Karpas-422 (cell line): ENCODE measurements around the gene NLGN1. TPM values are rescaled to one million over a fixed set of nuclear protein-coding genes. Genes with fewer than 3 reads are reported as not detected.
"Not testable (repeated sequence)": the region's sequence is repeated elsewhere in the genome, so short reads cannot be mapped to it uniquely, and the experiment has no call there.

Source experiments
- DNase-seq: peaks from one replicate; pipeline ENCODE4 v3.0.0-alpha.2; 2015
- H2AFZ ChIP-seq: fragments of 200-600 bp; sonication (generic); 2 replicates; pipeline ENCODE4 v1.6.1; 2014; ENCODE audit warnings: antibody characterized with exemption, low read length, mixed read lengths
- H3K27ac ChIP-seq: fragments of 200-600 bp; sonication (generic); 2 replicates; pipeline ENCODE4 v1.5.1; 2014; ENCODE audit warnings: mild to moderate bottlenecking, low read length, moderate library complexity
- H3K27me3 ChIP-seq: fragments of 200-600 bp; sonication (generic); 2 replicates; pipeline ENCODE4 v1.6.1; 2014; ENCODE audit warnings: low read length, mixed read lengths
- H3K36me3 ChIP-seq: fragments of 200-600 bp; sonication (generic); 2 replicates; pipeline ENCODE4 v1.6.1; 2014; ENCODE audit warnings: low read length, mixed read lengths; ENCODE audit not compliant: insufficient read depth
- H3K4me1 ChIP-seq: fragments of 200-600 bp; sonication (generic); 2 replicates; pipeline ENCODE4 v1.6.1; 2014; ENCODE audit warnings: mild to moderate bottlenecking, low read length, mixed read lengths
- H3K4me2 ChIP-seq: fragments of 200-600 bp; sonication (generic); 2 replicates; pipeline ENCODE4 v1.6.1; 2014; ENCODE audit warnings: low read length, low read depth, mild to moderate bottlenecking; ENCODE audit not compliant: poor library complexity, severe bottlenecking
- H3K4me3 ChIP-seq: fragments of 200-600 bp; sonication (generic); 2 replicates; pipeline ENCODE4 v1.5.1; 2014; ENCODE audit warnings: mild to moderate bottlenecking, antibody characterized with exemption, low read length, mixed read lengths
- H3K79me2 ChIP-seq: fragments of 200-600 bp; sonication (generic); 2 replicates; pipeline ENCODE4 v1.6.1; 2014; ENCODE audit warnings: mild to moderate bottlenecking, low read length, mixed read lengths
- H3K9ac ChIP-seq: fragments of 200-600 bp; sonication (generic); 2 replicates; pipeline ENCODE4 v1.6.0; 2014; ENCODE audit warnings: low read length
- H3K9me2 ChIP-seq: fragments of 200-600 bp; sonication (generic), shearing (Covaris generic); replicated peaks from 2 replicates; pipeline ENCODE4 v1.6.0; 2014; ENCODE audit warnings: mild to moderate bottlenecking, low read length, moderate library complexity; ENCODE audit not compliant: insufficient read depth
- H3K9me3 ChIP-seq: fragments of 300-700, 200-600 bp; sonication (generic); 2 replicates; pipeline ENCODE4 v1.6.1; 2014; ENCODE audit warnings: low read length, mixed read lengths
- H4K20me1 ChIP-seq: fragments of 200-600 bp; sonication (generic); 2 replicates; pipeline ENCODE4 v1.6.1; 2014; ENCODE audit warnings: mild to moderate bottlenecking, antibody characterized with exemption, low read length, low read depth; ENCODE audit not compliant: insufficient read depth
- total RNA-seq: library from RNA; depleted of rRNA; stranded (reverse); fragments of >200 nt; shearing (Covaris generic); gene quantifications from 2 replicates; pipeline ENCODE4 v1.2.3, GENCODE V29; 2014; ENCODE audit warnings: low replicate concordance

Gene NLGN1
- total RNA-seq, 1 experiment from 2014 or later = not detected

GRCh38 chr3:173584093-173584837 is 186.7 kb downstream of the NLGN1 start:
- H3K4me1 ChIP-seq = no peaks in the 10 kb centered on the region
- H3K4me2 ChIP-seq = no peak overlapping the region
- no peak overlapping the region for H3K4me3 ChIP-seq
- no peaks in the 10 kb centered on the region for H3K9me2 ChIP-seq
- no peaks in the 10 kb centered on the region for H4K20me1 ChIP-seq
- no peak overlapping the region for H3K9ac ChIP-seq
- no peak for DNase-seq
- no peaks in the 10 kb centered on the region for H3K27me3 ChIP-seq
- no peaks in the 10 kb centered on the region for H3K79me2 ChIP-seq
- H3K27ac ChIP-seq = no peak overlapping the region
- peaks cover 14% of the 10 kb centered on the region for H3K9me3 ChIP-seq
- no peak overlapping the region for H2AFZ ChIP-seq
- H3K36me3 ChIP-seq = no peaks in the 10 kb centered on the region

- no peaks in the 10 kb centered on the region for H3K27me3 ChIP-seq
- no peaks in the 10 kb centered on the region for H3K79me2 ChIP-seq
- no peaks in the 10 kb centered on the region for H3K36me3 ChIP-seq
- DNase-seq = no peak
- H3K9me3 ChIP-seq = peaks cover 12% of the 10 kb centered on the region
- no peak overlapping the region for H2AFZ ChIP-seq
- no peak overlapping the region for H3K4me2 ChIP-seq
- no peaks in the 10 kb centered on the region for H3K9me2 ChIP-seq
- H3K27ac ChIP-seq = no peak overlapping the region
- H4K20me1 ChIP-seq = no peaks in the 10 kb centered on the region
- H3K4me3 ChIP-seq = no peak overlapping the region
- H3K9ac ChIP-seq = no peak overlapping the region
- no peaks in the 10 kb centered on the region for H3K4me1 ChIP-seq
Measured at GRCh38 chr3:173584838-173585831, 187.6 kb downstream of the NLGN1 start.

GRCh38 chr3:173586166-173586565 is 188.6 kb downstream of the NLGN1 start:
- H3K9me2 ChIP-seq = no peaks in the 10 kb centered on the region
- no peaks in the 10 kb centered on the region for H4K20me1 ChIP-seq
- H3K27me3 ChIP-seq = no peaks in the 10 kb centered on the region
- H3K9ac ChIP-seq = no peak overlapping the region
- H3K4me3 ChIP-seq = no peak overlapping the region
- H3K9me3 ChIP-seq = peaks cover 12% of the 10 kb centered on the region
- H3K36me3 ChIP-seq = no peaks in the 10 kb centered on the region
- no peak overlapping the region for H3K27ac ChIP-seq
- H2AFZ ChIP-seq = no peak overlapping the region
- no peak overlapping the region for H3K4me2 ChIP-seq
- no peaks in the 10 kb centered on the region for H3K79me2 ChIP-seq
- no peak for DNase-seq
- H3K4me1 ChIP-seq = no peaks in the 10 kb centered on the region

- H3K9me3 ChIP-seq = peaks cover 12% of the 10 kb centered on the region
- no peak for DNase-seq
- H3K27me3 ChIP-seq = no peaks in the 10 kb centered on the region
- no peaks in the 10 kb centered on the region for H3K79me2 ChIP-seq
- no peak overlapping the region for H3K9ac ChIP-seq
- no peaks in the 10 kb centered on the region for H3K36me3 ChIP-seq
- H3K4me1 ChIP-seq = no peaks in the 10 kb centered on the region
- H3K9me2 ChIP-seq = no peaks in the 10 kb centered on the region
- H2AFZ ChIP-seq = no peak overlapping the region
- no peak overlapping the region for H3K4me2 ChIP-seq
- H3K27ac ChIP-seq = no peak overlapping the region
- H3K4me3 ChIP-seq = no peak overlapping the region
- no peaks in the 10 kb centered on the region for H4K20me1 ChIP-seq
Measured at GRCh38 chr3:173587055-173587454, 189.5 kb downstream of the NLGN1 start.

- no peaks in the 10 kb centered on the region for H4K20me1 ChIP-seq
Measured at GRCh38 chr3:173588556-173588955, 191.0 kb downstream of the NLGN1 start.

GRCh38 chr3:173589116-173589515 is 191.6 kb downstream of the NLGN1 start:
- Histone ChIP-seq H3K4me2 (no peak overlapping the region), H3K79me2 (no peaks in the 10 kb centered on the region), H3K4me3 (no peak overlapping the region), H3K9me2 (no peaks in the 10 kb centered on the region), H3K36me3 (no peaks in the 10 kb centered on the region), H3K27ac (no peak overlapping the region), H2AFZ (no peak overlapping the region), H3K9me3 (peaks cover 15% of the 10 kb centered on the region), H3K27me3 (no peaks in the 10 kb centered on the region), H4K20me1 (no peaks in the 10 kb centered on the region), H3K9ac (no peak overlapping the region), H3K4me1 (no peaks in the 10 kb centered on the region)
- no peak for DNase-seq

More at GRCh38 chr3:173588556-173588955, 191.0 kb downstream of the NLGN1 start:
- Histone ChIP-seq H3K4me2 (no peak overlapping the region), H3K27ac (no peak overlapping the region), H3K9ac (no peak overlapping the region), H3K36me3 (no peaks in the 10 kb centered on the region), H3K4me3 (no peak overlapping the region), H3K27me3 (no peaks in the 10 kb centered on the region), H3K4me1 (no peaks in the 10 kb centered on the region), H2AFZ (no peak overlapping the region), H3K79me2 (no peaks in the 10 kb centered on the region), H3K9me3 (peaks cover 16% of the 10 kb centered on the region), H3K9me2 (no peaks in the 10 kb centered on the region)
- no peak for DNase-seq

- Histone ChIP-seq H3K4me1 (no peaks in the 10 kb centered on the region), H3K27me3 (no peaks in the 10 kb centered on the region), H3K9me3 (peaks cover 8% of the 10 kb centered on the region), H3K79me2 (no peaks in the 10 kb centered on the region), H3K4me3 (no peak overlapping the region), H3K9ac (no peak overlapping the region), H4K20me1 (no peaks in the 10 kb centered on the region), H3K4me2 (no peak overlapping the region), H3K36me3 (no peaks in the 10 kb centered on the region), H2AFZ (no peak overlapping the region), H3K27ac (no peak overlapping the region), H3K9me2 (no peaks in the 10 kb centered on the region)
- DNase-seq = no peak
Measured at GRCh38 chr3:173591401-173591800, 193.9 kb downstream of the NLGN1 start.

- H3K9ac ChIP-seq, H2AFZ ChIP-seq, H3K27ac ChIP-seq, H4K20me1 ChIP-seq, H3K4me1 ChIP-seq, H3K9me2 ChIP-seq, H3K27me3 ChIP-seq, H3K36me3 ChIP-seq, H3K4me2 ChIP-seq, H3K79me2 ChIP-seq, DNase-seq, H3K4me3 ChIP-seq: not testable (repeated sequence)
- H3K9me3 ChIP-seq = peaks cover 22% of the 10 kb centered on the region
Measured at GRCh38 chr3:173594881-173595280, 197.3 kb downstream of the NLGN1 start.
